Esophagus squamous epithelium (tissue), 4 donors: ENCODE results near the gene STING1.

Experiments used
- CTCF ChIP-seq, 6 experiments: fragments of 450-650 bp in 4 of 6; fragments of 200-600 bp in 2 of 6; sonication (generic) in 2 of 6; IDR thresholded peaks; one replicate each; pipeline ENCODE4 v1.5.1; 2016 to 2019; ENCODE audit warnings: antibody characterized with exemption in 6 of 6, mild to moderate bottlenecking in 4 of 6, moderate library complexity in 4 of 6
- POLR2A ChIP-seq, 4 donors: fragments of 450-650 bp; IDR thresholded peaks; one replicate each; pipeline ENCODE4 v1.6.1; 2017; ENCODE audit warnings: antibody characterized with exemption in 4 of 4, mild to moderate bottlenecking in 4 of 4, moderate library complexity in 3 of 4

- TF ChIP-seq CTCF (IDR thresholded peaks at IDR 0.05) (no peak), POLR2A (IDR thresholded peaks at IDR 0.05) (no peak)
Observed at GRCh38 chr5:139451878-139452660, 30.5 kb downstream of the STING1 start.
